ENCODE data around the gene MTLN.
"Not testable (repeated sequence)": the region's sequence is repeated elsewhere in the genome, so short reads cannot be mapped to it uniquely, and the experiment has no call there.

Gene MTLN

DNA sequence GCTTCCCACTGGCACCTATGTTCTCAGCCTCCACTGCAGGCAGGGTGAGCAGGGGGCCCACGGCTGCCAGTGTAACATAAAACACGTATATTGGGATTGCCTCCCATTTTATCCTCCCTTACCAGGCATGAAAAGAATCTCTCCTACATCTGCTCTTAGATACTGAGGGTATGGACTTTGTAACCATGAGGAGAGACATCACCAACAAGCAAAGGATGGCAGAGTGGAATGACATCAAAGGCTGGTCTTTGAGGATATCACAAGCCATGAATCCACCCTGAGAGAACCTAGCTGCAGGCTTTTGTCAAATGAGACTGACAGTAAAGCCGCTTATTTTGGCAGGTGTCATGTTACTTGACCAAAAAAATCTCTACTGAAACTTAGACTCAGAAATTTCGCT, 14.9 kb downstream of the MTLN start:
- DNase-seq: no peak

DNA sequence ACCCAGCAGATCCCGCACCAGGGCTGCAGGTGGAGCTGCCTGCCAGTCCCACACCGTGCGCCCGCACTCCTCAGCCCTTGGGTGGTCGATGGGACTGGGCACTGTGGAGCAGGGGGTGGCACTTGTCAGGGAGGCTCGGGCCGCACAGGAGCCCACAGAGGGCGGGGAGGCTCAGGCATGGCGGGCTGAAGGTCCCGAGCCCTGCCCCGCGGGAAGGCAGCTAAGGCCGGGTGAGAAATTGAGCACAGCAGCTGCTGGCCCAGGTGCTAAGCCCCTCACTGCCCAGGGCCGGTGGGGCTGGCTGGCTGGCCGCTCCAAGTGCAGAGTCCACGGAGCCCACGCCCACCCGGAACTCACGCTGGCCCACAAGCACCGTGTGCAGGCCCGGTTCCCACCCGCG, 22.2 kb downstream of the MTLN start:
- not testable (repeated sequence) for DNase-seq

DNA sequence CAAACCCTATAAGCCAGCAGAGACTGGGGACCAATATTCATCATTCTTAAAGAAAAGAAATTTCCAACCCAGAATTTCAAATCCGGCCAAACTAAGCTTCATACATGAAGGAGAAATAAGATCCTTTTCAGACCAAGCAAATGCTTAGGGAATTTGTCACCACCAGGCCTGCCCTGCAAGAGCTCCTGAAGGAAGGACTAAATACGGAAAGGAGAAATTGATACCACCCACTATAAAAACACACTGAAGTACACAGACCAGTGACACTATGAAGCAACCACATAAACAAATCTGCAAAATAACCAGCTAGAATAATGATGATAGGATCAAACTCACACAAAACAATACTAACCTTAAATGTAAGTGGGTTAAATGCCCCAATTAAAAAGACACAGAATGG, 29.9 kb downstream of the MTLN start:
- DNase-seq: no peak

DNA sequence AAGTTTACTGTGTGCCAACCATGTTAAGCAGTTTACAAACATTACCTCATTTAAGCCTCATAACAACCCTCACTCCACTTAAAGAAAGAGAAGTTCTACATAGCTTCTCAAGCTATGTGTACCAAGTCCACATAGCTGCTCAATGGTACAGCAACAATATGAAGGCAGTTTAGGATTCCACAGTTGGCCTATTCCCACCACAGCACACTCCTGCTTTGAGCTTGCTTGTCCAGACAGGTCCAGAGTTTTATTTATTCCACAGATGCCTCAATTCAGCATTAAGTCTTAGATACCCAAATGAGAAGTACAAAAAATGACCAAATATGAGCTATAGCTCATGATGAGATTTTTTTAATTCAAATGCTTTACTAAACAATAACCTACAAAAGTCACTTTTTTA, 32.3 kb downstream of the MTLN start:
- DNase-seq: no peak

DNA sequence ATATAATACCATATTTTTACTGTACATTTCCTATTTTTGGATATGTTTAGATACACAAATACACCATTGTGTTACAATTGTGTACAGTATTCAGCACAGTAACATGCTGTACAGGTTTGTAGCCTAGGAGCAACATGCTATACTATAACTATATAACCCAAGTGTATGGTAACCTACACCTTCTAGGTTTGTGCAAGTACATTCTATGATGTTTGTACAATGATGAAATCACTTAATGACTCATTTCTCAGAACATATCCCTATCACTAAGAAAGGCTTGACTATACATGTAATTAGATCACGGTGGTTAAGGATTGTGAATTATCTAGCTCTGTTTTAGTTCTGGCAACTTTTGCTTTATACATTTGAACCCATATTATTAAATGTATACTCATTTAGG, 38.8 kb downstream of the MTLN start:
- no peak for DNase-seq

DNA sequence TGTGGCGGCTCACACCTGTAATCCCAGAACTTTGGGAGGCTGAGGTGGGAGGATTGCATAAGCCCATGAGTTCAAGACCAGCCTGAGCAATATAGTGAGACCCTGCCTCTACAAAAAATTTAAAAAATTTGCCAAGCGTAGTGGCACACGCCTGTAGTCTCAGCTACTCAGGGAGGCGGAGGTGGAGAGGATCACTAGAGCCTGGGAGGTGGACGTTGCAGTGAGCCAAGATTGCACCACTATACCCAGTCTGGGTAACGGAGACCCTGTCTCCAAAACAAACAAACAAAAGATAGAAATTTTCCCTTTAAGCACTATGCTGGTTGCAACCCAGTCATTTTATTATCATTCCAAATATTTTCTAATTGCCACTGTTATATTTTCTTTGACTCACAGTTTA, 39.8 kb downstream of the MTLN start:
- no peak for DNase-seq

DNA sequence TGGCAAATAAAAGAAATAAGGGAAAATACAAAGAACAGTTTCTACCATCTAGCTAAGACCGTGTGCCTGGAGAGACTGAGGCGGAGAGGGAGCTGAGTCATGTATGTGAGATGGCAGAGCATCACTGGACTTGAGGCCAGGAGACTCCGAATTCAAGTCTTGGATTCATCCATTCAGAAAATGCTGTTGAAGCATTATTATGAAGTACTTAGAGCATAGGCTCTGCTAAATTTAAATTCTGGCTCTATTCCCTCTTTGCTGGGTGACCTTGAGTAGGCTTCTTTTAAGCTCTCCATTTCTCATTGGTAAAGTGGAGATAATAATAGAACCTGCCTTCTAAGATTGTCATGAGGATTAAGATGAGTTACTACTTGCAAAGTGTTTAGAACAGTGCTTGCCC, 42.2 kb downstream of the MTLN start:
- no peak for DNase-seq

DNA sequence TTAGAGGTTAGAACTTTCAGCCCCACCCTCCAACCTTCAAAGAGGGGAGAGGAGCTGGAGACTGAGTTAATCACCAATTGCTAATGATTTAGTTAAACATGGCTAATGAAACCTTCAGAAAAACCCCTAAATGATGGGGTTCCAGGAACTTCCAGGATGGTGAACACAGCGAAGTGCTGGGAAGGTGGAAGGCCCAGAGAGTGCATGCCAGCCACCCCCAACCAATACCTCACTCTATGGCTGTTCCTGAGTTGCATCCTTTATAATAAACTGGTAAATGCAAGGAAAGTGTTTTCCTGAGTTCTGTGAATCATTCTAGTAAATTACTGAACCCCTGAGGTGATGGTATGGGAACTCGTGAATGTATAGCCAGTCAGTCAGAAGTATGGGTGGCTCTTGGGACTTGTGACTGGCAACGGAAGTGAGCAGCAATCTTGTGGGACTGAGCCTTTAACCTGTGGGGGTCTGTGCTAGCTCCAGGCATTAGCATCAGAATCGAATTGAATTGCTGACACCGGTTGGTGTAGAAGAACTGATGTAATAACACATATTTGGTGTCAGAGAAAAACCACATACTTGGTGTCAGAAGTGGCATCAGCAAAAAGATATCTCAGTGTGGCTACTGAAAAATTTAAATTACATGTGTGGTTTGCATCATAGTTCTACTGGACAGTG, 44.9 kb downstream of the MTLN start:
- DNase-seq: no peak

DNA sequence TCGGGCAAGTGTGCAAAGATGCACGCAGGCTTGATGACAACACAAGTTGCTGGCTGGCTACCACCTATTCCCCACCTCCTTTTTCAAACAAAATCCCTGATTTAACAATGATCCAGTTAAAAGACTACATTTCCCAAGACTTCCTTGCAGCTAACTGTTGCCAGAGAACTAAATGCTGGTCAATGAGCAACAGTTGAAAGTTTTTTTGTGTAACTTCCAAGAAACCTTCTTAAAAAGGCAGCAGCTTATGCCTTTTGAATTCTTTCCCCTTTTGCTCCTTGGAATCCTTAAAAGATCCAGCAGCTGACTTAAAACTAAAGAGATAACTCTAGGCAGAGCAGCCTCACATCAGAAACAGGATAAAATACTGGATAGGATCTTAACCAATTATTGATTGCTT, 46.1 kb downstream of the MTLN start:
- DNase-seq: no peak

Measured in NCI-H2171 treated with DMSO at 0.1 percent for 48 hours (cell line).